ENCODE data around the gene ZNF423. TPM values are rescaled to one million over a fixed set of nuclear protein-coding genes. Genes with fewer than 3 reads are reported as not detected.

ZNF423 gene
- total and polyA plus RNA-seq, 10 donors, result 0.36 to 7.0 (median 3.7) TPM

- H3K36me3 ChIP-seq, result no peaks in the 10 kb centered on the region
- no peaks in the 10 kb centered on the region for H3K9me3 ChIP-seq
- peaks cover 0 to 34% (median 18%) of the 10 kb centered on the region in 6 donors for H3K4me1 ChIP-seq
- no peak overlapping the region for H3K4me3 ChIP-seq
- H3K27me3 ChIP-seq (replicated peaks in 1 of 7), result peaks cover 0 to 23% (median 0%) of the 10 kb centered on the region in 7 donors
- no peak overlapping the region for H3K27ac ChIP-seq
- TF ChIP-seq POLR2AphosphoS5 (IDR thresholded peaks at IDR 0.05) (no peak), POLR2A (IDR thresholded peaks at IDR 0.05) (no peak), CTCF (IDR thresholded peaks at IDR 0.05 in 8 of 11, conservative IDR thresholded peaks at IDR 0.05 in 3 of 11) (no peak)
- DNase-seq, result peak; percentile 57
- WGBS, 5 donors, result 84 to 92% (median 85%) methylated on average over 12 of the region's 12 CpGs
- intact Hi-C loops (cut with DNase I; ENCODE audit: low total_unique reads), result no loop called here
Measured at GRCh38 chr16:49467540-49468372, 388.2 kb downstream of the ZNF423 start.

- no peak overlapping the region for H3K4me3 ChIP-seq
- TF ChIP-seq POLR2AphosphoS5 (IDR thresholded peaks at IDR 0.05) (no peak), CTCF (IDR thresholded peaks at IDR 0.05 in 8 of 11, conservative IDR thresholded peaks at IDR 0.05 in 3 of 11) (no peak), POLR2A (IDR thresholded peaks at IDR 0.05) (no peak)
- peak; percentile 61 for DNase-seq
- peaks cover 0 to 36% (median 18%) of the 10 kb centered on the region in 6 donors for H3K4me1 ChIP-seq
- H3K36me3 ChIP-seq, result no peaks in the 10 kb centered on the region
- no peaks in the 10 kb centered on the region for H3K9me3 ChIP-seq
- 98 to 100% (median 100%) methylated on average over 1 of the region's 1 CpG; no CpG with 5 or more reads in 1 of the 5 donors for WGBS, 5 donors
- no peak overlapping the region for H3K27ac ChIP-seq
- intact Hi-C loops (cut with DNase I; ENCODE audit: low total_unique reads), result no loop called here
- peaks cover 0 to 27% (median 0%) of the 10 kb centered on the region in 7 donors for H3K27me3 ChIP-seq (replicated peaks in 1 of 7)
Measured at GRCh38 chr16:49466881-49467280, 389.0 kb downstream of the ZNF423 start.

- no peaks in the 10 kb centered on the region for H3K9me3 ChIP-seq
- TF ChIP-seq CTCF (IDR thresholded peaks at IDR 0.05 in 8 of 11, conservative IDR thresholded peaks at IDR 0.05 in 3 of 11) (no peak), POLR2A (IDR thresholded peaks at IDR 0.05) (no peak), POLR2AphosphoS5 (IDR thresholded peaks at IDR 0.05) (no peak)
- 88 to 96% (median 92%) methylated on average over 4 of the region's 4 CpGs for WGBS, 5 donors
- intact Hi-C loops (cut with DNase I; ENCODE audit: low total_unique reads), result no loop called here
- peak; percentile 9 for DNase-seq
- H3K4me1 ChIP-seq, result peaks cover 0 to 36% (median 16%) of the 10 kb centered on the region in 6 donors
- peaks cover 0 to 27% (median 0%) of the 10 kb centered on the region in 7 donors for H3K27me3 ChIP-seq (replicated peaks in 1 of 7)
- H3K36me3 ChIP-seq, result no peaks in the 10 kb centered on the region
- H3K27ac ChIP-seq, result no peak overlapping the region
- H3K4me3 ChIP-seq, result no peak overlapping the region
Measured at GRCh38 chr16:49466529-49466831, 389.4 kb downstream of the ZNF423 start.
